ENCODE measurements around the gene SLFN5.
A peak's percentile ranks its signal among the peaks of the same experiment; 100 is the strongest.

The SLFN5 gene

DNA sequence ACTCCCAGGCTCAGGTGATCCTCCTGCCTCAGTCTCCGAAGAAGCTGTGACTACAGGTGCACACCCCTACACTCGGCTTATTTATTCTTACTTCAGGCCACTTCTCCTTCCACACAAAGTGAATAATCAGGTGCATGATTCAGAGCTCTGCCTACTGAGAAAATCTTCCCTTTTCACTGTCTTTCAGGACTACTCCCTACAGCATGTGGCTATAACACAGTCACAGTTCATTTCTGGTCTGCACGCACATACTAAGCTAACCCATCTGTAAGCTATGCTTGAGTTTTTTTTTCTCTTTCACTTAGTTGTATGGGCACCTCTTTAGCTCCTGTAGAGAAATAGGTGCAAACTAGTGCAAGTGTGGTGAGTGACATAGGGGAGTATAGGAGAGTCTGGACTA, 7.6 kb upstream of the SLFN5 start:
- no peak overlapping the region for H3K4me3 ChIP-seq (replicated peaks; ENCODE audit: low read depth, low read length)
- DNase-seq (ENCODE audit: low read depth), result no peak
- TF ChIP-seq CTCF (IDR thresholded peaks at IDR 0.05; ENCODE audit: low read length, missing control alignments), result no peak

GRCh38 chr17:35235917-35236316, 7.0 kb upstream of the SLFN5 start:
- TF ChIP-seq CTCF (IDR thresholded peaks at IDR 0.05; ENCODE audit: low read length, missing control alignments), result no peak
- DNase-seq (ENCODE audit: low read depth), result no peak
- no peak overlapping the region for H3K4me3 ChIP-seq (replicated peaks; ENCODE audit: low read depth, low read length)

- H3K4me3 ChIP-seq (replicated peaks; ENCODE audit: low read depth, low read length), result no peak overlapping the region
- DNase-seq (ENCODE audit: low read depth), result no peak
- no peak for TF ChIP-seq CTCF (IDR thresholded peaks at IDR 0.05; ENCODE audit: low read length, missing control alignments)
Observed at GRCh38 chr17:35236821-35237220, 6.1 kb upstream of the SLFN5 start.

DNA sequence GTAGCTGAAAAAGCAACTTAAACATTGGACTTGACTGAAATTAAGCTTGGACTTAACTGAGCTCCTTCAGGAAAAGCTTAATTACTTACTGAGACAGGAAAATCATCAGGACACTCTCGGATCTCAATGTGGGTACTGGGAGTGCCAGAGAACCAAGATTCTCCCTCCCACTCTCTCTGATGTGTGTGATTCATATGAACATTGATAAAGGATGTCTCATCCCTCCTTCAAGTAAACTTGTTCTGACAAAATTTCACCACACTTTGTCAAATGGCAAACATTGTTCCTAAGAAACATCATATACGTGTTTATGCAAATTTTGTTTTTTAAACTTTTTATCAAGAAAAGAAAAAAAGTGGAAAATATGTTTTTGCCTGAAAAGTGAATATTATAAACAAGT, 4.1 kb upstream of the SLFN5 start:
- peak; percentile 31 for DNase-seq (ENCODE audit: low read depth)
- no peak overlapping the region for H3K4me3 ChIP-seq (replicated peaks; ENCODE audit: low read depth, low read length)
- no peak for TF ChIP-seq CTCF (IDR thresholded peaks at IDR 0.05; ENCODE audit: low read length, missing control alignments)

DNA sequence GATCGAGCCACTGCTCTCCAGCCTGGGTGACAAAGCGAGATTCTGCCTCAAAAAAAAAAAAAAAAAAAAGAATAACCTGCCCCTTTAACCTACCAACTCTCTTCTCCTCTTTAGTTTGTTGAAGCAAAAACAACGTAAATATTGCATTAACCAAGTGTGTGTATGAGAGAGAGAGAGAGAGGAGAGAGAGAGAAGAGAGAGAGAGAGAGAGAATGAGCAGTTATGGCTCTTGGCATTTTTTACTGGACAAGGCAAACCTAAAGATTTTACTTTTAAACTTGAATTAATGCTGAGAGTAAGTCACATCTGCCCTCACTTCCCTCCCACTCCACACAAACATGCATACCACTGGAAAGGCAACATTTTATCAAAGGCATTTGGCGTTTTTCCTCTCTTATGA, 3.0 kb upstream of the SLFN5 start:
- DNase-seq (ENCODE audit: low read depth), result no peak
- H3K4me3 ChIP-seq (replicated peaks; ENCODE audit: low read depth, low read length), result no peak overlapping the region
- no peak for TF ChIP-seq CTCF (IDR thresholded peaks at IDR 0.05; ENCODE audit: low read length, missing control alignments)

DNA sequence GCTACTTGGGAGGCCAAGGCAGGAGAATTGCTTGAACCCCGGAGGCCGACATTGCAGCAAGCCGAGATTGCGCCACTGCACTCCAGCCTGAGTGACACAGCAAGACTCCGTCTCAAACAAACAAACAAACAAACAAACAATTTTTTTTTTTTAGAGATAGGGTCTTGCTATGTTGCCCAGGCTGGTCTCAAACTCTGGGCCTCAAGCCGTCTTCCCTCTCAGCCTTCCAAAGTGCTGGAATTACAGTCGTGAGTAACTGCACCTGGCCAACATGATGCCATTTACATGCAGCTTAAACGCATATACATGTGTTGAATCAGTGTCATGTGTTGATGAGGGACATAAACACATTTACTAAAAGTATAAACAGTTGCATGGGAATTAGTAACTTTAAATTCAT, 2.0 kb upstream of the SLFN5 start:
- no peak for TF ChIP-seq CTCF (IDR thresholded peaks at IDR 0.05; ENCODE audit: low read length, missing control alignments)
- DNase-seq (ENCODE audit: low read depth), result no peak
- no peak overlapping the region for H3K4me3 ChIP-seq (replicated peaks; ENCODE audit: low read depth, low read length)

DNA sequence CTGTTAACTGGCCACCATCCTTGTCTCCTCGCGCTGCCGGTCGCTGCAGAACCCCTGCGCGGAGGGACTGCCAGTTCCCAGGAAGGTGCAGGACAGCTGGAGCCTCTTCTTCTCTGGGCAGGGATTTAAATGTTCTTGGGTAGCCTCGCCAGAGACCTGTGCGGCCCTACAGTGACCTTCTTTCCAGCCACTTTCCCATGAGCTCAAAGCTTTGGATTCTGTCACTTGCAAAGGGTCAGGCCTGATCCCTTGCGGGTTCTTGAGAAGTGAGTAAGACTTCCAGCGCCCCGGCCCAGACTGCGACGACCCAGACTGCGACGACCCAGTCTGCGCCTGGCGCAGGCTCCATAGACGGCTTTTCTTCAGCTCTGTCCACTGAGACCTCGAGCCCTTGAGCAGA, 1.4 kb upstream of the SLFN5 start:
- TF ChIP-seq CTCF (IDR thresholded peaks at IDR 0.05; ENCODE audit: low read length, missing control alignments), result no peak
- peak overlapping the region; percentile 94 for H3K4me3 ChIP-seq (replicated peaks; ENCODE audit: low read depth, low read length)
- no peak for DNase-seq (ENCODE audit: low read depth)
